Prostate gland (tissue), 2 donors: ENCODE measurements around the gene CELF2. TPM values are rescaled to one million over a fixed set of nuclear protein-coding genes. Genes with fewer than 3 reads are reported as not detected.

ENCODE experiments used
- DNase-seq: peaks from one replicate; pipeline ENCODE4 v3.0.0-alpha.2; 2019; ENCODE audit warnings: low spot score
- H3K27ac ChIP-seq, 2 donors: fragments of 200-600 bp; sonication (generic); 2 replicates each; pipeline ENCODE4 v1.5.1; 2017 to 2019
- H3K27me3 ChIP-seq: fragments of 200-600 bp; sonication (generic); replicated peaks from 2 replicates; pipeline ENCODE4 v1.5.1; 2019; ENCODE audit not compliant: insufficient read depth
- H3K36me3 ChIP-seq, 2 donors: fragments of 200-600 bp; sonication (generic); 1 replicate in 1 of 2; 2 replicates in 1 of 2; pipeline versions ENCODE4 v1.5.1 to v1.8.1; 2017 to 2019
- H3K4me1 ChIP-seq: fragments of 200-600 bp; sonication (generic); replicated peaks from 2 replicates; pipeline ENCODE4 v1.5.1; 2019
- H3K4me3 ChIP-seq, 2 donors: fragments of 200-600 bp; sonication (generic); 2 replicates each; pipeline ENCODE4 v1.5.1; 2017 to 2019
- H3K9me3 ChIP-seq: fragments of 200-600 bp; sonication (generic); 2 replicates; pipeline ENCODE4 v1.5.1; 2017
- POLR2A ChIP-seq: fragments of 450-650 bp; IDR thresholded peaks from one replicate; pipeline ENCODE4 v1.6.1; 2016; ENCODE audit warnings: antibody characterized with exemption, mild to moderate bottlenecking
- POLR2AphosphoS5 ChIP-seq: sonication (generic); formaldehyde crosslinking; IDR thresholded peaks from one replicate; pipeline ENCODE4 v1.6.1; 2017; ENCODE audit warnings: antibody characterized with exemption
- WGBS: methylation state at CpG from one replicate; pipeline ENCODE4 v1.1.5; 2018; 5-methylcytosine and 5-hydroxymethylcytosine counted together
- intact Hi-C: fragments of 100-400 bp; cut with DNase I; formaldehyde crosslinking; loops from one replicate; pipeline ENCODE4 v1.14.2; 2022
- total RNA-seq, 2 donors: library from RNA; depleted of rRNA; stranded (reverse); fragments of >200 nt; gene quantifications; one replicate each; pipeline ENCODE4 v1.1.0, GENCODE V29; 2016
- TF ChIP-seq, protein P1 (sequence below), 4 experiments: fragments of 200-600 bp in 2 of 4; fragments of 450-650 bp in 2 of 4; sonication (generic) in 2 of 4; IDR thresholded peaks; 1 replicate in 3 of 4; 2 replicates in 1 of 4; pipeline ENCODE4 v1.5.1; 2016 to 2019; ENCODE audit warnings: antibody characterized with exemption in 4 of 4, mild to moderate bottlenecking in 2 of 4, moderate library complexity in 2 of 4

Gene CELF2
- total RNA-seq, 2 donors from 2014 or later, result 19.2 to 43.2 TPM

DNA sequence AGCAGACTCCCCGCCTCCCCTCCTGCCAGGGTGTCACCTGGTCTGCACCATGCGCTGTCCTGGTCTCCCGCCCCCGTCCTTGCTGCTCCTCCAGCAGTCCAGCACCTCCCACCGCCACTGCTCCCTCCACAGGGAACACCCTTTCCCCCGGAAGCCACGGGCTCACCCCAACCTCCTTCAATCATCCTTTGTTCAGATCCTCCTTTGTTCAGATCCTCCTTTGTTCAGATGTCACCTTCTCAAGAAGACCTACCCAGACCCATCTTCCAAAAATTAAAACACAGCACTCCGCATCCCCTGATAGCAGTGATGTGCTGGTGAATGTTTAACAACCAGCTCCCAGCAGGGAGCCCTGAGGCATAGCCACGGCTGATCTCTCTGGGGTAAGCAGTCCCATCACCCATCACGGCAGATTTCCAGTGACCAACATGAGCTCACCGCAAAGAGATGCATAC lies 356.1 kb downstream of the CELF2 start:
- H3K27ac ChIP-seq, result no peak overlapping the region
- WGBS, result 61% methylated on average over 11 of the region's 11 CpGs

GRCh38 chr10:11377267-11377666 lies 359.6 kb downstream of the CELF2 start:
- Histone ChIP-seq H3K27me3 (no peaks in the 10 kb centered on the region), H3K36me3 (no peaks in the 10 kb centered on the region), H3K4me3 (no peak overlapping the region), H3K27ac (no peak overlapping the region), H3K9me3 (no peaks in the 10 kb centered on the region), H3K4me1 (no peaks in the 10 kb centered on the region)
- WGBS, result 96% methylated on average over 3 of the region's 3 CpGs
- intact Hi-C loops, result no loop called here
- DNase-seq, result no peak
- TF ChIP-seq, protein P1, sequence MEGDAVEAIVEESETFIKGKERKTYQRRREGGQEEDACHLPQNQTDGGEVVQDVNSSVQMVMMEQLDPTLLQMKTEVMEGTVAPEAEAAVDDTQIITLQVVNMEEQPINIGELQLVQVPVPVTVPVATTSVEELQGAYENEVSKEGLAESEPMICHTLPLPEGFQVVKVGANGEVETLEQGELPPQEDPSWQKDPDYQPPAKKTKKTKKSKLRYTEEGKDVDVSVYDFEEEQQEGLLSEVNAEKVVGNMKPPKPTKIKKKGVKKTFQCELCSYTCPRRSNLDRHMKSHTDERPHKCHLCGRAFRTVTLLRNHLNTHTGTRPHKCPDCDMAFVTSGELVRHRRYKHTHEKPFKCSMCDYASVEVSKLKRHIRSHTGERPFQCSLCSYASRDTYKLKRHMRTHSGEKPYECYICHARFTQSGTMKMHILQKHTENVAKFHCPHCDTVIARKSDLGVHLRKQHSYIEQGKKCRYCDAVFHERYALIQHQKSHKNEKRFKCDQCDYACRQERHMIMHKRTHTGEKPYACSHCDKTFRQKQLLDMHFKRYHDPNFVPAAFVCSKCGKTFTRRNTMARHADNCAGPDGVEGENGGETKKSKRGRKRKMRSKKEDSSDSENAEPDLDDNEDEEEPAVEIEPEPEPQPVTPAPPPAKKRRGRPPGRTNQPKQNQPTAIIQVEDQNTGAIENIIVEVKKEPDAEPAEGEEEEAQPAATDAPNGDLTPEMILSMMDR (IDR thresholded peaks at IDR 0.05), result no peak
- TF ChIP-seq POLR2AphosphoS5 (no peak), POLR2A (no peak)

More for the DNA sequence above, 356.1 kb downstream of the CELF2 start:
- H3K4me3 ChIP-seq, result no peak overlapping the region
- no peaks in the 10 kb centered on the region for H3K4me1 ChIP-seq
- no peaks in the 10 kb centered on the region for H3K27me3 ChIP-seq
- no peak for DNase-seq
- H3K9me3 ChIP-seq, result no peaks in the 10 kb centered on the region
- intact Hi-C loops, result no loop called here
- no peaks in the 10 kb centered on the region for H3K36me3 ChIP-seq
- TF ChIP-seq POLR2AphosphoS5, result no peak
- TF ChIP-seq, protein P1 (IDR thresholded peaks at IDR 0.05), result no peak
- TF ChIP-seq POLR2A, result no peak

DNA sequence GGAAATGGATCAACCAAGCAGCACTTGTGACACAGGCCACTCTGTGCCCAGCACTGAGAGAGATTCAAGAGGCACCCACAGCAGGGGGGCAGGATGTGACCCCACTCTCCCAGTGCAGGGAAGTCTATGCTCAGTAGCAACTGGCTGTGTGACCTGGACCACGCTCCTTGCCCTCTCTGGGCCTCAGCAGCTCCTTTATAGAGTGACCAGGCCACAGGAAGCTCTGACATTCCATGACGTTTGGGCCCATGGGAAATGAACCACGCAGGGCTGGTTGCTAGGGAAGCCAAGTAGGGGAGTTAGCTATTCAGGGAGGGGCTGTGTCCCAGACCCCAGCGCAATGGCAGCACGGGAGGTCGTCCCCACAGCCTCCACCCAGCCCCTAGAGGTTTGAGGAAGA lies 361.2 kb downstream of the CELF2 start:
- H3K27ac ChIP-seq, result no peak overlapping the region
- 71% methylated on average over 6 of the region's 6 CpGs for WGBS
- no peak for TF ChIP-seq POLR2A
- TF ChIP-seq, protein P1 (IDR thresholded peaks at IDR 0.05), result no peak
- TF ChIP-seq POLR2AphosphoS5, result no peak
- no peaks in the 10 kb centered on the region for H3K27me3 ChIP-seq
- no peaks in the 10 kb centered on the region for H3K36me3 ChIP-seq
- intact Hi-C loops, result no loop called here
- no peaks in the 10 kb centered on the region for H3K9me3 ChIP-seq
- H3K4me1 ChIP-seq, result no peaks in the 10 kb centered on the region
- no peak overlapping the region for H3K4me3 ChIP-seq
- no peak for DNase-seq

DNA sequence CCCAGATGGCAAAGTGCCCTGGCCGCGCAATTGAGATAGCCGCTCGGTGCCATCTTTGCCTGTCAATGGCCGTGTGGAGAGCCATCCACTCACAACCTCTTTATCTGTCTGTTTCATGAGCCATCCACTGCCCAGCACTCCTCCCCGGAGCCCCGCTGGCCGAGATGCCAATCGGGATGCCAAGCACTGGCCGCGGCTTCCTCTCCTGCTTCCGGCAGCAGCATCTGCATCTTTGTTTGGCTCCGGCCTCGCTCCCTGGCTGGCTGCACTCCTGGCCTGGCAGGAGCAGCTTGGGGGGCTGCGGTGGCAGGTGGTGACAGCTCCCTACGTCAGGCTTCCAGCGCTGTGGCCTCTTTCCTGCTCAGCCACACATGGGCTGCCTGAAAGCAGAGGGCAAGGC lies 362.1 kb downstream of the CELF2 start:
- Histone ChIP-seq H3K4me1 (no peaks in the 10 kb centered on the region), H3K4me3 (no peak overlapping the region), H3K27ac (no peak overlapping the region), H3K36me3 (no peaks in the 10 kb centered on the region), H3K9me3 (no peaks in the 10 kb centered on the region), H3K27me3 (no peaks in the 10 kb centered on the region)
- intact Hi-C loops, result no loop called here
- TF ChIP-seq, protein P1 (IDR thresholded peaks at IDR 0.05), result no peak
- TF ChIP-seq POLR2AphosphoS5, result no peak
- TF ChIP-seq POLR2A, result no peak
- 84% methylated on average over 17 of the region's 17 CpGs for WGBS
- DNase-seq, result no peak

- Histone ChIP-seq H3K4me1 (no peaks in the 10 kb centered on the region), H3K4me3 (no peak overlapping the region), H3K9me3 (no peaks in the 10 kb centered on the region), H3K27ac (no peak overlapping the region), H3K27me3 (no peaks in the 10 kb centered on the region), H3K36me3 (no peaks in the 10 kb centered on the region)
- no peak for DNase-seq
- intact Hi-C loops, result no loop called here
- whole genome bisulfite sequencing, result 88% methylated on average over 7 of the region's 7 CpGs
- no peak for TF ChIP-seq POLR2AphosphoS5
- TF ChIP-seq POLR2A, result no peak
- TF ChIP-seq, protein P1 (IDR thresholded peaks at IDR 0.05), result no peak
Measured at GRCh38 chr10:11381023-11381422, 363.4 kb downstream of the CELF2 start.
